ENCODE data around the gene PLEKHB2.

GRCh38 chr2:131064589-131065512 lies 40.3 kb upstream of the PLEKHB2 start:
- TF ChIP-seq CTCF (IDR thresholded peaks at IDR 0.05) (no peak), POLR2A (IDR thresholded peaks at IDR 0.05) (no peak)
